ENCODE results near the gene TAF1C. TPM values are rescaled to one million over a fixed set of nuclear protein-coding genes. Genes with fewer than 3 reads are reported as not detected.
"Not testable (repeated sequence)": the region's sequence is repeated elsewhere in the genome, so short reads cannot be mapped to it uniquely, and the experiment has no call there.

Gene TAF1C
- total RNA-seq, 3 donors from 2014 or later: 29.5 to 52.7 (median 39.0) TPM

- TF ChIP-seq POLR2AphosphoS5 (IDR thresholded peaks at IDR 0.05): no peak
- TF ChIP-seq, protein P1, sequence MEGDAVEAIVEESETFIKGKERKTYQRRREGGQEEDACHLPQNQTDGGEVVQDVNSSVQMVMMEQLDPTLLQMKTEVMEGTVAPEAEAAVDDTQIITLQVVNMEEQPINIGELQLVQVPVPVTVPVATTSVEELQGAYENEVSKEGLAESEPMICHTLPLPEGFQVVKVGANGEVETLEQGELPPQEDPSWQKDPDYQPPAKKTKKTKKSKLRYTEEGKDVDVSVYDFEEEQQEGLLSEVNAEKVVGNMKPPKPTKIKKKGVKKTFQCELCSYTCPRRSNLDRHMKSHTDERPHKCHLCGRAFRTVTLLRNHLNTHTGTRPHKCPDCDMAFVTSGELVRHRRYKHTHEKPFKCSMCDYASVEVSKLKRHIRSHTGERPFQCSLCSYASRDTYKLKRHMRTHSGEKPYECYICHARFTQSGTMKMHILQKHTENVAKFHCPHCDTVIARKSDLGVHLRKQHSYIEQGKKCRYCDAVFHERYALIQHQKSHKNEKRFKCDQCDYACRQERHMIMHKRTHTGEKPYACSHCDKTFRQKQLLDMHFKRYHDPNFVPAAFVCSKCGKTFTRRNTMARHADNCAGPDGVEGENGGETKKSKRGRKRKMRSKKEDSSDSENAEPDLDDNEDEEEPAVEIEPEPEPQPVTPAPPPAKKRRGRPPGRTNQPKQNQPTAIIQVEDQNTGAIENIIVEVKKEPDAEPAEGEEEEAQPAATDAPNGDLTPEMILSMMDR (IDR thresholded peaks at IDR 0.05): no peak
- no peak for TF ChIP-seq POLR2A (IDR thresholded peaks at IDR 0.05)
- intact Hi-C loops (cut with DNase I; ENCODE audit: low total_unique reads): no loop called here
- no peak for DNase-seq (ENCODE audit: low spot score in 2 of 2)
Observed at GRCh38 chr16:84205976-84206691, 19.3 kb upstream of the TAF1C start.

DNA sequence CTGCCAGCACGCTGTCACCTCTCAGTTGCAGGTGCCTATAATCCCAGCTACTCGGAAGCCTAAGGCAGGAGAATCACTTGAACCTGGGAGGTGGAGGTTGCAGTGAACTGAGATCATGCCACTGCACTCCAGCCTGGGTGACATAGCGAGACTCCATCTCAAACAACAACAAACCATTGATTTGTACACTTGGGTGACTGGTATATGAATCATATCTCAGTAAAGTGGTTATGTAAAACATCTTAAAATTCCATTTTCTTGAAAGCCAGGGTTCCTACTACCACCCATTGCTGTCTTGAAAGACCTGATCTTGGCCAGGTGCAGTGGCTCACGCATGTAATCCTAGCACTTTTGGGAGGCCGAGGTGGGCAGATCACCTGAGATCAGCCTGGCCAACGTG is 18.3 kb upstream of the TAF1C start:
- H3K9me3 ChIP-seq; H3K4me1 ChIP-seq; H3K27me3 ChIP-seq; DNase-seq (ENCODE audit: low spot score in 2 of 2); H3K27ac ChIP-seq; H3K36me3 ChIP-seq; H3K4me3 ChIP-seq; intact Hi-C loops (cut with DNase I; ENCODE audit: low total_unique reads): not testable (repeated sequence)

More at GRCh38 chr16:84205976-84206691, 19.3 kb upstream of the TAF1C start:
- no peak overlapping the region for H3K4me3 ChIP-seq
- no peaks in the 10 kb centered on the region for H3K9me3 ChIP-seq
- H3K27ac ChIP-seq: no peak overlapping the region
- no peaks in the 10 kb centered on the region for H3K27me3 ChIP-seq
- H3K36me3 ChIP-seq: no peaks in the 10 kb centered on the region
- H3K4me1 ChIP-seq: no peaks in the 10 kb centered on the region

DNA sequence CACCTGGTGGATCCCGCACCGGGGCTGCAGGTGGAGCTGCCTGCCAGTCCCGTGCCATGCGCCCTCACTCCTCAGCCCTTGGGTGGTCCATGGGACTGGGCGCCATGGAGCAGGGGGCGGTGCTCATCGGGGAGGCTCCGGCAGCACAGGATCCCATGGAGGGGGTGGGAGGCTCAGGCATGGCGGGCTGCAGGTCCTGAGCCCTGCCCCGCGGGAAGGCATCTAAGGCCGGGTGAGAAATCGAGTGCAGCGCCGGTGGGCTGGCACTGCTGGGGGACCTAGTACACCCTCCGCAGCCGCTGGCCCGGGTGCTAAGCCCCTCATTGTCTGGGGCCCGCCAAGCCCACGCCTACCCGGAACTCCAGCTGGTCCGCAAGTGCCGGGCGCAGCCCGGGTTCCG is 17.7 kb upstream of the TAF1C start:
- not testable (repeated sequence) for H3K36me3 ChIP-seq

GRCh38 chr16:84199861-84200260 is 13.0 kb upstream of the TAF1C start:
- DNase-seq (ENCODE audit: low spot score in 2 of 2): no peak
- no peak overlapping the region for H3K27ac ChIP-seq

More for the DNA sequence above, 17.7 kb upstream of the TAF1C start:
- H3K4me3 ChIP-seq; H3K27ac ChIP-seq; H3K27me3 ChIP-seq; H3K9me3 ChIP-seq; DNase-seq (ENCODE audit: low spot score in 2 of 2); H3K4me1 ChIP-seq; intact Hi-C loops (cut with DNase I; ENCODE audit: low total_unique reads): not testable (repeated sequence)

GRCh38 chr16:84199097-84199496 is 12.2 kb upstream of the TAF1C start:
- H3K9me3 ChIP-seq: no peaks in the 10 kb centered on the region
- TF ChIP-seq POLR2A (IDR thresholded peaks at IDR 0.05): no peak
- TF ChIP-seq POLR2AphosphoS5 (IDR thresholded peaks at IDR 0.05): no peak
- TF ChIP-seq, protein P1 (IDR thresholded peaks at IDR 0.05): no peak
- no peak overlapping the region for H3K4me3 ChIP-seq
- no peaks in the 10 kb centered on the region for H3K4me1 ChIP-seq
- no peaks in the 10 kb centered on the region for H3K27me3 ChIP-seq
- intact Hi-C loops (cut with DNase I; ENCODE audit: low total_unique reads): no loop called here
- H3K27ac ChIP-seq: no peak overlapping the region
- DNase-seq (ENCODE audit: low spot score in 2 of 2): no peak
- no peaks in the 10 kb centered on the region for H3K36me3 ChIP-seq

More at GRCh38 chr16:84199861-84200260, 13.0 kb upstream of the TAF1C start:
- no peaks in the 10 kb centered on the region for H3K4me1 ChIP-seq
- H3K27me3 ChIP-seq: no peaks in the 10 kb centered on the region
- H3K4me3 ChIP-seq: no peak overlapping the region
- no peaks in the 10 kb centered on the region for H3K36me3 ChIP-seq
- no peak for TF ChIP-seq POLR2A (IDR thresholded peaks at IDR 0.05)
- no peak for TF ChIP-seq POLR2AphosphoS5 (IDR thresholded peaks at IDR 0.05)
- TF ChIP-seq, protein P1 (IDR thresholded peaks at IDR 0.05): no peak
- intact Hi-C loops (cut with DNase I; ENCODE audit: low total_unique reads): no loop called here
- no peaks in the 10 kb centered on the region for H3K9me3 ChIP-seq

- Histone ChIP-seq H3K27me3 (no peaks in the 10 kb centered on the region), H3K4me1 (no peaks in the 10 kb centered on the region), H3K4me3 (no peak overlapping the region), H3K27ac (no peak overlapping the region), H3K36me3 (no peaks in the 10 kb centered on the region), H3K9me3 (no peaks in the 10 kb centered on the region)
- DNase-seq (ENCODE audit: low spot score in 2 of 2): no peak
- TF ChIP-seq, protein P1 (IDR thresholded peaks at IDR 0.05): no peak
- no peak for TF ChIP-seq POLR2A (IDR thresholded peaks at IDR 0.05)
- no peak for TF ChIP-seq POLR2AphosphoS5 (IDR thresholded peaks at IDR 0.05)
- intact Hi-C loops (cut with DNase I; ENCODE audit: low total_unique reads): no loop called here
Observed at GRCh38 chr16:84198401-84198800, 11.5 kb upstream of the TAF1C start.
